Measurements from ENCODE around the gene LRRC10B.

LRRC10B gene

DNA sequence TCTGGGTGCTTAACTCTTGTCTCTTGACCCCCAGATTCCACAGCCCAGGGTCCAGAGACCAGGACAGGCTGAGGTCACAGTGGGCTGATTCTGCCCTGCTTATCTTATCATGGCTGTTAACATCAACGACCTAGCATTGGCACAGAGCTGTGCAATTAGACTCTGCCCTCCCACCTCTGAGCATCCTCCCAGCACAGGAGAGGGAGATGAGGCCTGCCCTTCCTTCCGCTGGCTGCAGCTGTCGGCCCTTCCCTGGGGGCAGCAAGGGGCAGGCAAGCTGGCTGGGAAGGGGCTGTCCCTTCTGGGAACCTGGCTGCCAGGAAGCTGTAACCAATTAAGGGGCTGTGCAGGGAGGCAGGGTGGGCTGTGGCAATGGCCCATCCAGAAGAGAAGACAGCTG lies 22.5 kb downstream of the LRRC10B start:
- DNase-seq (ENCODE audit: low read depth): no peak

DNA sequence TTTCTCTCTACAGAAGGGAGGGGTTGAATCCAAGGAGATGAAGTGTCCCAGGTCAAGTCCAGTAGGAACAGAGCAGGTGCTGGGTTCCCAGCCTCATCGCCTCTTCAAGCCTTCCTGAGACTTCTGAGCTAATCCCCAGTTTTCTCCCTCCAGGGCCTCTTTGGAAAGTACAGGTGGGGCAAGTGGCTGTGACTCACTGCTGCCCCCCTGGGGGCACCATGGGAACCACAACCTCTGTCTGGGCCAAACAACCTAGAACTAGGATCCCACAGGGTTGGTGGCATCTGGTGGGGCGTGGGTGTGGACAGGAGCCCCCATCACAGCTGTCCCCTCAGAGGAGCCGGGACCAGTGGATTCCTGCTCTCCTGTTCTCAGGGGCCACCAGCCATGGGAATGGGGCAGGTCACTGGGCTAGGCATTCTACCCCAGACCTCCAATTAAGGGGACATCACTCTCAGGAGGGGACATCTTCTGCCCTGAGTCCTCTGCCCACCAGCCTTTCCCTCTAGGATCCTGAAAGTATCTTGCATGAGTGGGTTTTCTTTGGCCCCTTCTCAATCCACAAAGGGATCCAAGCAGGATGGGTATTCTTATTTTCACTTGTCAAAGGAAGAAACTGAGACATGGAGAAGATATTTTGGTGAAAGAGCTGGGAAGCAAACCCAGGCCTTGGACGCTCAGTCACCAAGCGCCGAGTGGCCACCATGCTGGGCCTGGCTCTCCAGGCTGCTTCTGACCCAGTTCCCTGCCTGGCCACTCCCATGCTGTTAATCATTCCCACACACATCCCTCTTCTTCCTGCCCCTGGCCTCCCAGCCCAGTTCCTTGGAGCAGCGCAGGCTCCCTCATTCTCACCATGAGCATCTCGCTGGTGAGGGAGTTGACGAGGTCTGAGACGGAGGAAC lies 23.8 kb downstream of the LRRC10B start:
- DNase-seq (ENCODE audit: low read depth): no peak

DNA sequence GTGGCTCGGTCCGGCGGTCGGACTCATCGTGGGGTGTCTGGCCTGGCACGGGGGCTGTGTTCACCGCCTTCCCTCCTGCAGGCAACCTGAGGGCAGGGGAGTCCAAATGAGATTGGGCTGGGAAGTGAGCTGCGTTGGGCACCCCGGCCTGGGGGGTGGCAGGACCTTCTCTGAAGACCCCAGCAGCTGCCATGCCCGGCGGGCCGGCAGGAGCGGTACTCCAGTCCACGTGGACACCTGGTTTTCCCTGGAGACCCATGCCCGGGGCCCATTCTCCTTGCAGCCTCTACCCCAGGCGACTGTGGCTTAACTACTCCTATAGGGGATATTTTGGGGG lies 24.5 kb downstream of the LRRC10B start:
- no peak for DNase-seq (ENCODE audit: low read depth)

DNA sequence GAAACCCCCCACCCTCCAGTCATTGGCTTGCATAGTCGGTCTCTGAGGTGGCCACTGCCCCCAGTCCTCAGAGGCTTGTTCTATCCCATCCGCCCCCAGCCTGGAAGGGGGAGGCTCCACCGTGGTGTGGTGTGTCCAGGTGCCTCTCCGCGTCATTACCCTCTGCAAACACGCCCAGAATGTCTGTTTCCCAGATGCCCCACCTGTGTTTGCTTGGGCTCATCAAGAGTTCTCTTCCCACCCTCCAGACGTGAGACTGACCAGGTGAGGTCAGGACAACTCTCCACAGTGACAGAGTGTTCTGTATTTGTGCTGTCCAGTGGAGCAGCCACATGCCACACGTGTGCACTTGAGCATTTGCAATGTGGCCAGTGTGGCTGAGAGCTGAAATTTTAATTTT lies 24.9 kb downstream of the LRRC10B start:
- DNase-seq (ENCODE audit: low read depth): no peak

DNA sequence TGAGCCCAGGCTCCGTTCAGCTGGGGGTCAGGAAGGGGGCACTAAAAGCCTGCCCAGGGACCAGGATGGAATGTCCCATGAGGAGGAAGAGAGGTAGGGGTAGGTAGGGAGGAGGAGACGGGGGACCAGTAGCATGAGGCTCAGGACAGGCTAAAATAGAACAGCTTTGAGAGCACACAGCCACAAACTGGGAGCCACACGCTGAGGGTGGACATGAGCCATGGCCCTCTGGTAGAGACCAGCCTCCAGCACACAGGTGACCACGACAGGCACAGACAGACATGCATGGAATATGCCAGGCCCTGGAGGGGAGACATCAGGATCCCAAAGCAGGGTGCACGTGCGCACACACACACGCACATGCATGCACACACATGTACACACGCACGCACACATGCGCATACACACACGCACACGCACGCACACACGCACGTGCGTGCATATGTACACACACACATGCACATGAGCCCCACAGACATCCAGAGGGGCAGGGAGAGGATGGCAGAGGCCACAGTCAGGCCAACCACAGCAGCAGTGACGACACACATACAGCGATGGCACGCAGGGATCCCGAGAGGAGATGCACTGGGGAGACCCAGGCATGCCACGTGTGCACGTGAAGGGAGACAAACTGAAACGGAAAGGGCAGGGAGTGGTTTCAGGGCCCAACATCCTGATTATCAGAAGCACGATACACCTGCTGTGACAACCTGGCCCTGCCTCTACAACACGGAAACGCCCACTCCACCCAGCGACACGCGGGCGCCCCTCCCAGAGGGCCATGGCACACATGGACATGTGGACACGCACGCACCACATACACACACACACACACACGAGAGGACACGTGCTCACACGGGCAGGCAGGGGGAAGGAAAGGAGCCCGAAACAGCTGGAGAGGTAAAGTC lies 25.7 kb downstream of the LRRC10B start:
- DNase-seq (ENCODE audit: low read depth): no peak

DNA sequence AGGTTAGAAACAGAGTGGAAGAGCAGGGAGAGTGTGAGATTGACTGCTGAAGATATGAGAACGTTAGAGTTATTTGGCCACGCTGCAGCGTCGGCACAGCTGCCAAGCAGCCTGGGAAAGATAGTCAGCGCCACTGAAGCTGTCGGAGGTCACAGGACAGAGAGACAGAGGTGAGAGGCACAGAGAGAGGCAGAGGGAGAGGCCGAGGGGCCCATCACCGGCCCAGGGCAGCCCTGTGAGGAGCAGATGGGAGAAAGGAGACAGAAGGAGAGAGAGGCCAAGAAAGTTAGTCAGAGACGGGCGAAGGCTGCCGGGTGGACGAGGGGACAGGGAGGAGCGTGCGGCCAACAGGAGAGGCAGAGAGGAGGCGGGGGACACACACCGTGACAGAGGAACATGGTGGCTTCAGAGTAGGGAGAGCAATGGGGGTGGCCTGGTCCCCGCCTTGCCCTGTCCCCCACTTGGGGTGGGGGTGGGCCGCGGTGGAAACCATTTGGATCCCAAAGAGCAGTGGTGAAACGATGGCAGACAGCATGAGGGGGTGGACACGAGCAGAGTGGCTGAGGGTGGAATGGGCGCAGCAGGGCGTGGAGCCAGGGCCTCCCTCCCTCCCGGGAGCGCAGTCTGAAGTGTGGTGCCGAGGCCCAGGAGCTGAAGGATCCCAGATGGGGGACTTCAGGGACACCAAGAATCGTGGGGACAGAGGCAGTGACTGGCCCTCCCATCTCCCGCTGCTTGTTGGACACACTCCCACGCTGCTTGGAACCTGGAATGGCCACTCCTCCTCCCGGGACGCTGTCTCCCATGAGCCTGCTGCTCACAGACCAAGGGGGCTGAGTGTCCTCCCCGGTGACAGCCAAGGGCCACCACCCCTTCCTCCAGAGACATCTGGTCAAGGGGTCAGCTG lies 26.6 kb downstream of the LRRC10B start:
- no peak for DNase-seq (ENCODE audit: low read depth)

DNA sequence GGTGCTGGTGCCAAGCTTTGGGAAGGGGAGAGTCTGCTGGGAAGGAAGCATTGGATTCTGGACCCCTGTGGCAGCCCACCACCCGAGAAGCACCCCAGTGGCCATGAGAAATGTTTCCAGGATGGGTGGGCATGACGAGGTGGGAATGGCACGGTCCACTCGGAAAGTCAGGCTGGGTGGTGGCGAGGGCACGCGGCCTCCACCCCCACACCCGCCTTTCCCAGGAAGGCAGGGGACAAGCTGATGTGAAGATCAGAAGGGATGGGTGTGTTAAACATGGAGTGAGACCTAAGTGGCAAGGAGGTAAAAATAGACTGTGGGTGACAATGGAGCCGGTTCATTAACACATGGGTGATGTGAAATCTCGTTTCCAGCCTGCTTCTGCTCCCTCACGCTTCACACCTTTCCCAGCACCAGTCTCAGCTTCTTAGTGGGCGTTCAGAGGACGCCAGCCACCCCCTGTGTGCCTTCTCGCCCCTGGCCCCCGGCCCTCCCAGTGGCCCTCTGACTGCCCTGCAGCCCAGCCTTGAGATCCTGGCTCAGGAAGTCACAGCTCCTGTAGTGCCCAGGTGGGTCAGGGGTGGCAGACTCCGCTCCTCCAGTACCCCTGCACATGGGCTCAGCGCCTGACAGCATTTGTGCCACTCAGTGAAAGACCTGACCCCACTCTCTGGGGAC lies 27.6 kb downstream of the LRRC10B start:
- DNase-seq (ENCODE audit: low read depth): no peak

DNA sequence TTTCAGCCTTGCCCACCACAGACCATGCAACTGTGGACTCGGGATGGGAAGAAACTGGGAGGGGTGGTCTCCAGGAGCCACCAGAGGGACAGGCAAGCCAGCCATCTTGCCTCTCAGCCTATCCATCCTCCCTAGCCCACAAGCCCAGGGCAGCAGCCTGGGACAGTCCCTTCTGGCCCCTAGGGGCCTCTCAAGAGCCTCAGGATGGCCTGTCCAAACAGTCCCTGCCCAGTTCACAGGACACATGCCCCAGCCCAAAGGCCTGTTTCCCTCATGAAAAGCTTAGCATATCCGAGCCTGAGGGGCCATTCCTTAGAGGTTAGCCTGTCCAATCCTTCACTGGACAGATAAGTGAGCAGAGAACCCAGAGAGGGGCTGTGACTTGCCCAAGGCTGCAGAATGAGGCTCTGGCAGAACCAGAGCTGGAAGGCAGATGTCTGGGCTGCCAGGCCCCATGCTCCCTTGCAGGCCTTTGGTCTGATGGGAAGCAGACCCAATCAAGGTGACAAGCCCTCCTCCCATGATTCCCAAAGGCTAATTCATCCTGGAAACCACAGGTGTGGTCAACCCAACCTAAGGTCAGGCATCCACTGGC lies 28.2 kb downstream of the LRRC10B start:
- DNase-seq (ENCODE audit: low read depth): no peak

DNA sequence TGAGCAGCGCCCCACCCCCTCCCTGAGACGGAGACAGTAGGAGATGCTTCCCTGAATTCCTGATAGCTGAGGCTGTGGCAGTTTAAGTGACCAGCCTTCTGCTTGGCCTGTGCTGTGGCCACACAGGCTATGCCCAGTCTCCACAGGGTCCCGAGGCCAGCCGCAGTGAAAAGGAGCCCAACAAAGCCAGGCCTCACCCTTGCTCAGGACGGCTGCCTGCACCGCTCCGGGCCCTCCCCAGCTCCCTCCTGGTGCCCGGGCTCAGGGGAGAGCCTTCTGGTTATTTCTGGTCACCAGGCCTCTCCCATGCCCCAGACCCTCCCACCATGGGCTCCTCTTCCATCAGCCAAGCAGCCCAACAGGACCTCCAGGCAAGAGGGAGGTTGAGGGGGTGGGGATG lies 28.8 kb downstream of the LRRC10B start:
- no peak for DNase-seq (ENCODE audit: low read depth)

DNA sequence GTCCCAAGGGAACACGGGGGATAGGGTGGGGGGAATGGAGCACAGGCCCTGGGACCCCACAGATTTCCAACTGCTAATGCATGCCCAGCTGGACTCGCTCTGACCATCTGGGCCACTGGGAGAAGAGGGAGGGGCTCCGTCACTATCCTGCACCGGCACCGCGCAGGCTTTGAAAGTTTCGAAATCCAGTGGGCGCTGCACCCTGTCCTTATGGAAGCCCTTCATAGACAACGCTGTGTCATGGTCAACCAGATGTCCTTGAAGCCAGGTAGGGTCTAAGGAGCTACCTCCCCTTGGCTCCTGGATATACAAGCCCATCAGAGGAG lies 30.1 kb downstream of the LRRC10B start:
- no peak for DNase-seq (ENCODE audit: low read depth)

DNA sequence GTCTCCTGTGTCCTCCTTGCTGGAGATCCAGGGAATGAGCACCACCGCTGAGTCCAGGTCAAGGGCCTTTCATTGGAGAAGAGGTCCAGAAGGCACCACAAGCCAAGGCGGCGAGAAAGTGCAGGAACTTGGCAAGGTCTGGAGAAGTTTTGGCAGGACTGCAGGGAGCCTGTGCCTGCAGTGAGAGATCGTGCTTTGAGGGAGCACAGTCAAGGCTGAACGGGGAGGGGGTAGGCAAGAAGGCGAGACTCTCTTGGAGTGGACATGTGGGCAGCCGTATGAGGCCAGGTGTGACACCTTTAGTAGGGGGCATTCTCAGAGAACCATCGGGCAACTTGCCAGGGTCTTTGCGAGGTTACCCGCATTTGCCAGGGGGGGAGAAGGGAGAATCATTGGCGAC lies 30.5 kb downstream of the LRRC10B start:
- no peak for DNase-seq (ENCODE audit: low read depth)

DNA sequence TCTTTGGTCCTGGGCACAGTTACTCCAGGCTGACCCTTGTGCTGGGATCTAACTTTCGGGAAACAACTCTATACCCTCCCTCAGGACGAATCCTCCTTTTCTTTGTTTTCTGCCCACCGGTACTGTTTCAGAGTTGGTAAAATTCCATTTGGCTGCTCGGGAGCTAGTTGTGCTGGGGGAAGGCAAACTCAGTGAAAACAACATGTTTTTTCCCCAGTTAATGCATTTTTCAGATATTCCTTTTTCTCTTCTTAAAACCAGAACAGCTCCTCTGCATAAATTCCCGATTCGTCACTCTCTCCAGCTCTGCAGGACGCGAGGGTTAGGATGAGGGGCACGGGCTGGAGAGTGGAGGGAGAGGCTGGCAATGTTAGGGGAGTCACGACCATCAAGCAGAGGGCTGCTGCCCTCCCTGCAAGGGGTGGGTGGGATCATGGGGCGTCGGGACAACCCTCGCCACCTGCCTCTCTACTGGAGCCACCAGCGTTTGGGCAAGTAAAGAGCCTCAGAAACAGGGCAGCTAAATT lies 31.3 kb downstream of the LRRC10B start:
- DNase-seq (ENCODE audit: low read depth): no peak

DNA sequence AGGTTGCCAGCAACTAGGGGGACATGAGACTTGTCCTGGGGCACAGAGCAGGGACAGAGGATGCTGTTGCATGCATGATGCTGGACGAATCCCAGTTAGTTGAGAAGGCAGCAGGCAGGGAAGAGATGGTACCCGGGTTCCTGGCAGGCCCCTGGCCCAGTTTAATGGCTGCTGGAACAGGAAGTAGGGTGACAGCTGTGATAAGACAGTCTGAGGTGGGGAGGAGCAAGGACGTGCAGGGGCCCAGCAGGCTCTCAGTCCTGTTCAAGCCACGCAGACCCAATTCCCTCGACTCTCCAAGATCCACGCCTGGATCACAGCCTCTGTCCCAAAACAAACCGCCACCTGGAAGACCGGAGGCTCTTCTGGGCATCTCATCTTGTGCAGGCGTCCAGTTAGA lies 32.0 kb downstream of the LRRC10B start:
- DNase-seq (ENCODE audit: low read depth): no peak

DNA sequence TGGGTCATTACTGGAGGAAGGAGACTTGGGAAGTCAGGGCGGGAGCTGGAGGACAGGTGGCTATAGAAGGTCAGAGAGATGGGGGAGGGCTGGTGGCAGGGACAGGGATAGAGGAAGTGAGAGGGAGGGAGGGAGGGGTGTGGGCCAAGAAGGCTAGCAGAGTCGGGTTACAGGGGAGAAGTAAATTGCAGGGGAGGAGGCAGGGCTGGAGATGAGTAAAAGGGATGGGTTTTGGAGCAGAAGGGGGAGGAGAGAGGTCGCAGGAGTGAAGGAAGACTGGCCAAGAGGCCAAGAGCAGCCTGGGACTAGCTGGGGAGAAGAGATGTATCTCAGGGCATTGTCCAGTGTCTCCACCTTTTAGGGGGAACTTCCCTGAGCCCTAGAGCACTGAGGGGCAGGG lies 33.0 kb downstream of the LRRC10B start:
- no peak for DNase-seq (ENCODE audit: low read depth)

DNA sequence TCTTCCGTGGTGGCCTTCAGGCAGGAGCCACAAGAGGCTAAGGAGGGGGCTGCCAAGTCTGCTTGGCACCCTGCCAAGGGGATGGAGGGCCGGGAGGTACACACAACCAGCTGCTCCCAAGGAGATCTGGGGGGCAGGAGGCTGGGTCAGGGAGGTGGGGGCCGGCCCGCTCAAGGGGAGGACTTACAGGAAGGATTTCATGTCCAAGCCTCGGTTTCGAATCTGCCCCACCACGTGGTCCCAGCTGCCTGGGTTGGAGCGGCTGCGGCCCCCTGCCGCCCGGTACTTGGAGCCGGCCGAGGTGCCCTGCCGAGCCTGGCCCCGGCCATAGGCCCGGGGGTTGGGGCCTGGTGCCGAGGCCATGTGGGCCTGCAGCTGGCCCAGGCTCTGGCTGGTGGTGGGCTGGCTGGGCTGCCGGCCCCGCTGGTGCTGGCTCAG lies 33.5 kb downstream of the LRRC10B start:
- no peak for DNase-seq (ENCODE audit: low read depth)

DNA sequence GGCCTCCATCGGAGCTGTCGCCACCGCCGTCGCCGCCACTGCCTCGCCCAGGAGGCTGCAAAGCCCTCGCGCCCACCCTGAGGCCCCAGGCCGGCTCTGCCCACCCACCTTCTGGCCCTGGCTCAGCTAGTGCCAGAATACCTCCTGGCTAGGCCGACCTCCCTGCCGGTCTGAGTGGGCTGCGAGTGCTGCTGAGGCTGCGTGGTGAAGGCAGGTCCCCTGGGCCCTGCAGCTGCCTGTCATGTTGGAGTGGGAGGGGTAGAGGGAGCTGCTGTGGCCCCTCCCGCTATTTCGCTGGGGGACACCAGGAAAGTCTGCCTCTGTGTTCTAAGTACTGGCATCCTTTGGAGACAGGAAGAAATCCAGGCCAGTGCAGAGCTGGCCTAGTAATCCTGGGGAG lies 34.2 kb downstream of the LRRC10B start:
- no peak for DNase-seq (ENCODE audit: low read depth)

DNA sequence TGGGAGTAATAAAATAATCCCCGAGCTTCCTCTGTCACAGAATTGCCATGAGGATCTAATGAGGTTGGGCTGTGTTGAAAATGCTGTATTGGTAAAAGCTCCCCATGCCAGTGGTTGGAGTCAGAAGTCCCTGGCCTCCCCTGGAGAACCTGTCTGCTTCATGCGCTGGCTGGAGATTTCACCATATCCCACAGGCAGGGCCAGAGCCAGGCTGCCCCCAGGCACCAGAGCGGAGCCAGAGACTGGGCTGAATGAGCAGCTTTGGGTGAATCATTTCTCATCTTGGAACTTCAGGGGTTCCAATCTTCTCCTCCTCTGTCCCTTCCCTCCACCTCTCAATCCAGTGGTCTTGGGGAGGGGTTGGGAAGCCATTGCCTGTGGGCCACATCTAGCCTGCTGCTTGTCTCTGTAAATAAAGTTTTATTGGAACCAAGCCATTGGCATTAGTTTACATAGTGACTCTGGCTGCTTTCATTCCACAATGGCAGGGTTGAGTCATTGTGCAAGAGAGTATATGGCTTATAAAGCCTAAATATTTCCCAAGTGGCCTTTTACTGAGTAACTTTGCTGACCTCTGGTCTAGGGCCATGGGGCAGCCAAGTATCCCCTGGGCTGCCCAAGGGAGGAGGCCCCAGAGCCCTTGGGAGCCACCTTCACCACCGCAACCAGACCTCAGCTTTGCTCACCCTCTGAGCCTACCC lies 35.2 kb downstream of the LRRC10B start:
- DNase-seq (ENCODE audit: low read depth): no peak

DNA sequence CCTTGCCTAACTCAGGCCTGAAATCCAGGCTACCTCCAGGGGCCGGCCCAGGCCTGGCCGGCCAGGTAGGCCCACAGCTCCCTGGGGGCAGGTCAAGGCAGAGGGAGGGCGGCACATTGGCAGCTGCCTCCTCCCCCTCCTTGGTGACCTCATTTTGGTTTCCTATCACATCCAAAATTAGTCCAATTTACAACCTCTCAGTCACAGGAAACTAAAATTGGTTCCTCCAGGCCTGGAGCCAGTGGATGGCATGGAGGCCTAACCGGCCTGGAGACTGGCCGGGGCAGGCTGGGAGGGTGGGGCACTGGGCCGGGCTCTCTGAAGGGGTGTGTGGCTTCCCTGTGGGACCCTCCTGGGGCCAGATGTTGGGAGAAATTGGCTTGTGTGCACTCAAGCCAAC lies 35.9 kb downstream of the LRRC10B start:
- no peak for DNase-seq (ENCODE audit: low read depth)

DNA sequence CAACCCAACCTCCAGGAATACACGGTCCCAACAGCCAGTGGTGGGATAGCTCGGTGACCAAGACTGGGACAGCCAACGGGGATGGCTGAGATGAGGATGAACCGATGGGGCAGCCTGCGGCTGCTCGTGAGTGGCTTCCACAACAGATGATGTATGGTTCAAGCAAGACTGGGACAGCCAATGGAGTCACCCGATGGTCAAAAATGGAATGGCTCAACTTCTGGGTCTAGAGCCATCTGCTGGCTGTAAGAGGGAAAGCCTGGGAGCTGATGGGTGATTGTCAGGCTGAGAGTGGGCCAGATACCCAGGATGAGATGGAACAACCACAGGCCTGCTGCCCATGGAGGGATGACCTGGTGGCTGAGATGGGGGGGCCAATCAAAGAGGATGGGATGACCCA lies 36.8 kb downstream of the LRRC10B start:
- DNase-seq (ENCODE audit: low read depth): no peak

DNA sequence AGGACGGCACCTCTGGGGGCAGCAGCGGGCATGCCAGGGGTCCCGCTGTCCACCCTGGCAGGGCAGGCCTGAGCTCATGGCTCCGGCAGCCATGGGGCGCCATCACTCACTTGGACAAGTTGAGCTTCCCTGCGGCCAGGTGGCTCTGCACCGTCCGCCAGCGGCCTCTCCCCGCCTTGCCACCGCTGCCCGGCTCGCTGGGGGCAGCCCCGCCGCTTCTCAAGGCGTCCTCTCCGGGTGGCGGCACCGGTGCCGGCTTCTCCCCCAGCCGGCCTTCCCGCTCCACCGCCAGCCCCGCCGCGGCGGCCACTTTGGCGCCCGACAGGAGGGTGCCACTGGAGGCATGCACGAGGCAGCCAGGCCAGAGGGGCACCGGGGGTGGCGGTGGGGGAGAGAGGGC lies 37.4 kb downstream of the LRRC10B start:
- no peak for DNase-seq (ENCODE audit: low read depth)

Data from stimulated activated CD8-positive, alpha-beta memory T cell treated with anti-CD3 and anti-CD28 coated beads, Interleukin-12 subunit alpha, Interleukin-12 subunit beta, amount 100 ng/mL, for 1 hour (primary cell).